Lower leg skin (tissue), 4 donors: ENCODE data around the gene KLHL33. TPM values are rescaled to one million over a fixed set of nuclear protein-coding genes. Genes with fewer than 3 reads are reported as not detected.

Source experiments
- DNase-seq, 2 donors: peaks; one replicate each; pipeline ENCODE4 v3.0.0-alpha.2; 2019; ENCODE audit warnings: low spot score in 2 of 2
- H3K4me3 ChIP-seq: fragments of 200-600 bp; sonication (generic); 2 replicates; pipeline ENCODE4 v1.5.1; 2017; ENCODE audit warnings: mild to moderate bottlenecking, low read depth; ENCODE audit not compliant: poor library complexity, severe bottlenecking
- CTCF ChIP-seq, 3 donors: fragments of 450-650 bp; IDR thresholded peaks; one replicate each; pipeline ENCODE4 v1.5.1; 2016; ENCODE audit warnings: antibody characterized with exemption in 3 of 3, mild to moderate bottlenecking in 3 of 3, moderate library complexity in 2 of 3
- POLR2A ChIP-seq, 2 donors: fragments of 450-650 bp; IDR thresholded peaks; one replicate each; pipeline ENCODE4 v1.6.1; 2016 to 2017; ENCODE audit warnings: antibody characterized with exemption in 2 of 2, mild to moderate bottlenecking in 1 of 2, moderate library complexity in 1 of 2
- WGBS, 2 donors: methylation state at CpG; one replicate each; pipeline ENCODE4 v1.1.5; 2018; 5-methylcytosine and 5-hydroxymethylcytosine counted together
- intact Hi-C: fragments of 100-400 bp; cut with DNase I; formaldehyde crosslinking; loops from one replicate; pipeline ENCODE4 v1.15.0; 2023; ENCODE audit warnings: low total_unique reads
- total RNA-seq, 4 donors: library from RNA; depleted of rRNA; stranded (reverse); fragments of >200 nt; gene quantifications; one replicate each; pipeline ENCODE4 v1.1.0, GENCODE V29; 2016

Gene KLHL33
- total RNA-seq, 4 donors from 2014 or later = 0.12 to 1.2 (median 0.36) TPM; not detected in 1

DNA sequence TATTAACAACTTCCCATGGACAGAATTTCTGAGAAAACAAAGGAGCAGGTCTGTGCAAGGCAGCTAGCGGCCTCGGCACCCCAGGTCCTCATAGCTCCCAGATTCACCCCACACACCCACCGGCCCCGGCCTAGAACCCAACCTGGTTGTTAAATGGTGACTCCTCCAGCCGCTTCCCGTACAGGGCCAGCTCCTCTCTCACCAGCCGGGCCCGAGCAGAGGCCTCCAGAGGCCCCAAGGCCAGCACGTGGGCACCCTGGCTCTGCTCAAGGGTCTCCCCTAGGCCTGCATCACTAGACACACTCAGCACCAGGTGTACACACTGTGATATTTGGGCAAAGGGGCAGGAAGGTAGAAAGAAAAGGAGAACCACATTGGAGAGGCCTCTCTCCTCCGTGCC is 52.9 kb downstream of the KLHL33 start:
- TF ChIP-seq CTCF (IDR thresholded peaks at IDR 0.05) (no peak), POLR2A (IDR thresholded peaks at IDR 0.05) (no peak)
- WGBS, 2 donors = 95 to 96% methylated on average over 10 of the region's 10 CpGs
- H3K4me3 ChIP-seq = no peak overlapping the region
- intact Hi-C loops = no loop called here
- DNase-seq = peak in 1 of 2 donors; percentile 68

DNA sequence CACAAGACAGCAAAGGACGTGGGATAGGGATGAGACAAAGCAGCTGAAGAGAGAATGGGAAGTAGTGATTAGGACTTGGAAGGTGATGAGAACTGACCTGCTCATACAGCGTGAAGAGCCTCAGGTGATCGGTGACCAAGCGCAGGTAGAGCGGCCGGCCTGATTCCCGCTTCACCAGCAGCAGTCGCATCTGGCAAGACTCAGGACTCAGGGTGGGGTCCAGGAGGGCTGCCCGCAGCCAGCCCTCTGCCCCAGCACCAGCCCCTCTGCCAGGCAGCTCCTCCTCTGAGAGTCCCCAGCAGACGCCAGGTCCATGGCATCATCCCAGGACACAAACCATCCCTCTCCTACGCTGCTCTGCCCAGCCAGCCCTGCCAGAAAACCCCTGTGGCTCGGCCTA is 53.4 kb downstream of the KLHL33 start:
- 92 to 97% methylated on average over 10 to 12 of the region's 12 CpGs for WGBS, 2 donors
- intact Hi-C loops = no loop called here
- peak in 1 of 2 donors; percentile 65 for DNase-seq
- TF ChIP-seq POLR2A (IDR thresholded peaks at IDR 0.05) = no peak
- TF ChIP-seq CTCF (IDR thresholded peaks at IDR 0.05) = no peak
- no peak overlapping the region for H3K4me3 ChIP-seq

GRCh38 chr14:20381341-20381740 is 54.6 kb downstream of the KLHL33 start:
- no peak for TF ChIP-seq POLR2A (IDR thresholded peaks at IDR 0.05)
- TF ChIP-seq CTCF (IDR thresholded peaks at IDR 0.05) = no peak
- no peak overlapping the region for H3K4me3 ChIP-seq
- WGBS, 2 donors = 74 to 96% methylated on average over 7 of the region's 7 CpGs
- no peak for DNase-seq
- intact Hi-C loops = no loop called here

DNA sequence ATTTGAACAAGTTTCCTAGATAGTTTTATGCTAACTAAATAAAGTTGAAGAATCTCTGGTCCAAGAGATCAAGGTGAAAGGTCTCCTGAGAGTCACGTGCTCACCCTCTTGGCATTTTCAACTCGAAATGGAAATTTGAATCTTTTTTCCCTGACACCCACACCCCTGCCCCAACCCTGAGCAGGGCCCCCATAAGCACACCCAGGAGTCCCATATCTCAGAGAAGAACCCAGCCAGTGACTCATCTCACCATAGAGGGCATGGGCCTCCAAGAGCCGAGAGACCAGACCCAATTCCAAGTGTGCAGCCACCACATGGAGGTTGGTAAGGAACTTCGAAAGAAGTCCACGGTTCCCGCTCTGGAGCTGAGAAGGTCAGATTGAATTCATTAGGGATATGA is 55.3 kb downstream of the KLHL33 start:
- DNase-seq = peak in 1 of 2 donors; percentile 56
- WGBS, 2 donors = 81 to 84% methylated on average over 6 of the region's 6 CpGs
- intact Hi-C loops = no loop called here
- no peak overlapping the region for H3K4me3 ChIP-seq
- TF ChIP-seq CTCF (IDR thresholded peaks at IDR 0.05) (no peak), POLR2A (IDR thresholded peaks at IDR 0.05) (no peak)

DNA sequence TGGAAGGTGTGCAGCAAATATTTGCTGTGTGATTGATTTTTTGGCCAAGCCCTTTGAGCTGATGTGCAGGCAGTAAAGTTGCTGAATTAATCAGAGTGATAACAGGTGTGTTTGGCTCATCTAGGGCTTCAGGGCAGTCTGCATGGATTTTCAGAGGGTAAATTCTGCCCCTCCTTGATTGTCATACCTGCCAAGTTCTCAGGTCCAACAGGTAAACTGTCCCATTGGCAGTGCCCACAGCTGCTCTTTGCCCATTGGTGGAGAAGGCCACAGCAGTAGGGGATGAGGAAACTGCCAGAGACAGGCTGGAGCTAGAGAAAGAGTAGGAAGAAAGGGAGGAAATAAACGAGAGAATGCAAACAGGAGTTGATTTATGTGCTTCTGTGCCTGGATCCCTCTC is 56.2 kb downstream of the KLHL33 start:
- no peak for TF ChIP-seq CTCF (IDR thresholded peaks at IDR 0.05)
- no peak for TF ChIP-seq POLR2A (IDR thresholded peaks at IDR 0.05)
- WGBS, 2 donors = 22 to 38% methylated on average over 1 of the region's 1 CpG
- H3K4me3 ChIP-seq = no peak overlapping the region
- intact Hi-C loops = no loop called here
- no peak for DNase-seq

- H3K4me3 ChIP-seq = no peak overlapping the region
- intact Hi-C loops = no loop called here
- DNase-seq = peak in 1 of 2 donors; percentile 78
- TF ChIP-seq POLR2A (IDR thresholded peaks at IDR 0.05) (no peak), CTCF (IDR thresholded peaks at IDR 0.05) (no peak)
- WGBS, 2 donors = 96 to 100% methylated on average over 2 of the region's 2 CpGs
Measured at GRCh38 chr14:20377171-20377570, 58.8 kb downstream of the KLHL33 start.
